Endothelial cell of umbilical vein (primary cell): ENCODE data around the gene CAMK2D.

Source experiments
- CTCF ChIP-seq, 2 donors: IDR thresholded peaks; 1 replicate in 1 of 2; 2 replicates in 1 of 2; pipeline ENCODE4 v1.5.1; 2011; ENCODE audit warnings: low read length in 2 of 2, mild to moderate bottlenecking in 2 of 2, moderate library complexity in 2 of 2, control low read depth in 1 of 2, inconsistent platforms in 1 of 2, low read depth in 1 of 2; ENCODE audit not compliant: insufficient read depth in 1 of 2; ENCODE audit errors: extremely low read depth in 1 of 2
- EZH2 ChIP-seq: IDR thresholded peaks from 2 replicates; pipeline ENCODE4 v1.6.1; 2012; ENCODE audit warnings: borderline replicate concordance, low read depth, mild to moderate bottlenecking, moderate library complexity, low read length, inconsistent platforms; ENCODE audit not compliant: severe bottlenecking
- GATA2 ChIP-seq: IDR thresholded peaks from 2 replicates; pipeline ENCODE4 v1.7.0; 2011; ENCODE audit warnings: low read depth, mild to moderate bottlenecking, moderate library complexity, mixed read lengths, low read length; ENCODE audit not compliant: insufficient read length, insufficient read depth
- MAX ChIP-seq: IDR thresholded peaks from 2 replicates; pipeline ENCODE4 v1.6.1; 2011; ENCODE audit not compliant: insufficient read depth, insufficient read length
- MYC ChIP-seq: IDR thresholded peaks from one replicate; pipeline ENCODE4 v1.6.1; 2011; ENCODE audit warnings: mild to moderate bottlenecking, low read depth, low read length
- POLR2A ChIP-seq: IDR thresholded peaks from 2 replicates; pipeline ENCODE4 v1.6.1; 2012; ENCODE audit warnings: low read depth, mild to moderate bottlenecking, control low read depth, low read length
- POLR2AphosphoS5 ChIP-seq: IDR thresholded peaks from 2 replicates; pipeline ENCODE4 v1.6.1; 2012; ENCODE audit warnings: low read depth, mild to moderate bottlenecking, control low read depth, low read length, moderate library complexity; ENCODE audit not compliant: insufficient read depth

GRCh38 chr4:113666386-113667114 is 95.0 kb downstream of the CAMK2D start:
- TF ChIP-seq CTCF (IDR thresholded peaks at IDR 0.05; ENCODE audit: extremely low read depth in 1 of 2, insufficient read depth in 1 of 2, low read depth in 1 of 2, low read length in 2 of 2): no peak
- TF ChIP-seq EZH2: no peak
- TF ChIP-seq POLR2A: no peak
- no peak for TF ChIP-seq POLR2AphosphoS5
- no peak for TF ChIP-seq GATA2
- no peak for TF ChIP-seq MYC
- TF ChIP-seq MAX: no peak
